SKM-1 treated with dmso at 0.1 percent for 144 hours (cell line): ENCODE data around the gene CADM1.

Source experiments
- DNase-seq: peaks from one replicate; lab custom pipeline; 2025; ENCODE audit not compliant: unreplicated experiment; lab: John Stamatoyannopoulos, UW

The CADM1 gene

GRCh38 chr11:115161876-115162275 is 342.3 kb downstream of the CADM1 start:
- DNase-seq: no peak

DNA sequence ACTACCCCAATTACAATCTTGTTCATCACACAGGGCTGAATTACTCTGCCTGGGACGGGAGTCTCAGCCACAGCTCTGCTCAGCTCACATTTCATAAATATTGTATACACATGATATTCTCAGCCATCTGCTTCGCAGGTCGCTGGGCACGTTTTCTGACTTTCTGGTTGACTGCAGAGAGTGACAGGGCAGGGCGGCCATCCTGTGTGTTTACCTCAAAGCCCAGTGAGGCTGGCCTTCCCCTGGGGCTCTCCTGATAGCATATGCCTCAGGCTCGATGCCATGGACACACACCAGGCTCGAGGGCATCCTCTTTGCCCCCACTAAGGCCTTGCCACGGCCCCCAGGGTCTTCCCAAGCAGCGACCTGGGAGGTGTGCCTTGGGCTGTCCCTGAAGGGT is 345.0 kb downstream of the CADM1 start:
- no peak for DNase-seq

DNA sequence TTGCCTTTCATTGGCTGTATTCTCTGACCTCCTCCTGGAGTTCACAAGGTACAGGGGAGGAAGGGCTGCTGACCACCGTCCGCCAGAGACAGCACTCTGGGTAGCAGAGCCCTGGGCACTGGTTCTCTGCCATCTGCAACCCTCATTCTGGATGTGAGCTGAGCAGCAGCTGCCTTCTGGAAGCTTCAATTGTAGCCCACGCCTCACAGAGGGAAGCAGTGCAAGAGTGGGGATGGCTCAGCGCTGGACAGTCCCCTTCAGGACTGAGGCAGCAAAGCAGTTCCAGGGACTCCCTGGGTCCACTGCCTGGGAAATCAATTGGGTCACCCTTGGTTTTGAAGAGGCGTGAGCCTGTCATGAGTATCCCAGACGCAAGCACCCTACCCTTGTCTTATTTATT is 346.2 kb downstream of the CADM1 start:
- no peak for DNase-seq

DNA sequence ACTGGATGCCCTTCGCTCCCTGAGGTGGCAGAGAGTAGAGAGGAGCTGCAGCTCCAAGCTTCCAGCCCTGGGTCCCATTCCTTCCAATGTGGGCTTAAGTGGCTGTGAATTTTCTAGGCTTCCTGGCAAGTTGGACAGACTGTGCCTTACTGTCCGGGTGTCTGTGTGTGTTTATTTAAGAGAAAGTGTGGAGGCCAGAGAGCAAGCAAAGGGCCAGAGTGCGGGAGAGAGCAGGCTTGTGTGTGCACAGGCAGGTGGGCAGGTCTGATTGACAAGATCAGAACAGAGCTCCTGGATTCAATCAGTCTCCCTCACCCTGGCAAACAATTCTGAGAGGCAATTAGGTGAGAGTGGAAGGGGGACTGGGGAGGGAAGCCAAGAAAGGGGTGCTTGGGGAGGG is 347.0 kb downstream of the CADM1 start:
- no peak for DNase-seq

- no peak for DNase-seq
Measured at GRCh38 chr11:115155978-115156377, 348.2 kb downstream of the CADM1 start.

- no peak for DNase-seq
Measured at GRCh38 chr11:115155320-115155719, 348.9 kb downstream of the CADM1 start.

DNA sequence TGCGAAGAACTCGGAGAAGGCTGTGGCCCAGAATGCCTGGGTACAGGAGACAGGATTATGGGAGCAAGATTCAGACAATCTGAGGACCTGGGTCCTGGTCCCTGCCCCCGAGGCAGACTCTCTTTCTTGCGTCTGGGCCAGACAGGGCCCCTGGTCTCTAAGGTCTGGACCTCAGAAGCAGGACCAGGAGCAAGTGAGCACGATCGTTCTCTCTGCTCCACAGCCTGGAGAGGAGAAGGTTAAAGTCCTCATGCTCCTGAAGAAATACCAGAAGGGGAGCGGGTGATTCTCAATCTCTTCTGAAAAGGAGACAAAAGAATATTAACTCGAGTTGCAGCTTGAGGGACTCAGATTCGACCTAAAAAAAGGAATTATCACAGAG is 349.9 kb downstream of the CADM1 start:
- DNase-seq: no peak

GRCh38 chr11:115153731-115154354 is 350.4 kb downstream of the CADM1 start:
- DNase-seq: no peak

- peak; percentile 60 for DNase-seq
Measured at GRCh38 chr11:115153135-115153534, 351.1 kb downstream of the CADM1 start.

- DNase-seq: no peak
Measured at GRCh38 chr11:115151010-115151409, 353.2 kb downstream of the CADM1 start.

DNA sequence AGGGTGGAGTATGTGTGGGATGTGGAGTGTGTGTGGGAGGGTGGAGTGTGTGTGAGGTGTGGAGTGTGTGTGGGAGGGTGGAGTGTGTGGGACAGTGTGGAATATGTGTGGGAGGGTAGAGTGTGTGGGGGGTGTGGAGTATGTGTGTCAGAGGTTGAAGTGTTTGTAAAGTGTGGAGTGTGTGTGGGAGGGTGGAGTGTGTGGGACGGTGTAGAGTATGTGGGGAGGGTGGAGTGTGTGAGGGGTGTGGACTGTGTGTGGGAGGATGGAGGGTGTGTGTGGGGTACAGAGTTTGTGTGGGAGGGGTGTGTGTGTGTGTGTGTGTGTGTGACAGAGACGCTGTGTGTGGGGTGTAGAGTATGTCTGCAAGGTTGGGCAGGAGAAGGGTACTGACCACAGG is 355.5 kb downstream of the CADM1 start:
- no peak for DNase-seq

DNA sequence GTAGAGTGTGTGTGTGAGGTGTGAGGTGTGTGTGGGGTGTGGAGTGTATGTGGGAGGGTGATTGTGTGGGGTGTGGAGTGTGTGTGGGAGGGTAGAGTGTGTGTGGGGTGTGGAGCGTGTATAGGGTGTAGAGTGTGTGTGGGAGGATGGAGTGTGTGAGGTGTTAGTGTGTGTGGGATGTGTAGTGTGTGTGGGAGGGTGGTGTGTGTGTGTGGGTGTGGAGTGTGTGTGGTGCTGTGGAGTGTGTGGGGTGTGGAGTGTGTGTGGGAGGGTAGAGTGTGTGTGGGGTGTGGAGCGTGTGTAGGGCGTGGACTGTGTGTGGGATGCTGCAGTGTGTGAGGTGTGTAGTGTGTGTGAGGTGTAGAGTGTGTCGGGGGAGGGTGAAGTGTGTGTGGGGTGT is 356.1 kb downstream of the CADM1 start:
- no peak for DNase-seq

DNA sequence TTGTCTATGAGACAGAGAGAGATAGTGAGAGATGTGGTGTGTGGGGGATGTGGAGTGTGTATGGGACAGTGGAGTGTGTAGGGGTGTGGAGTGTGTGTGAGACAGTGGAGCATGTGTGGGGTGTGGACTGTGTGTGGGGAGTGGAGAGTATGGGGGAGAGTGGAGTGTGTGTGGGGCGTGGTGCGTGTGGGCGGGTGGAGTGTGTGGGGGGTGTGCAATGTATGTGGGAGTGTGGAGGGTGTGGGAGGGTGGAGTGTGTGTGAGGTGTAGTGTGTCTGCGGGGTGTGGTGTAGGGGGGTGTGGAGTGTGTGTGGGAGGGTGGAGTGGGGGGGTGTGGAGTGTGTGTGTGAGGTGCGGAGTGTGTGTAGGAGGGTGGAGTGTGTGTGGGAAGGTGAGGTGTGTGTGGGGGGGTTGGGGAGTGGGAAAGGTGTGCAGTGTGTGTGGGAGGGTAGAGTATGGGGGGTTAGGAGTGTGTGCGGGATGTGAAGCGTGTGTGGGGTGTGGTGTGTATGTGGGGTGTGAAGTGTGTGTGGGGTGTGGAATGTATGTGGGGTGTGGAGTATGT is 356.9 kb downstream of the CADM1 start:
- DNase-seq: no peak

DNA sequence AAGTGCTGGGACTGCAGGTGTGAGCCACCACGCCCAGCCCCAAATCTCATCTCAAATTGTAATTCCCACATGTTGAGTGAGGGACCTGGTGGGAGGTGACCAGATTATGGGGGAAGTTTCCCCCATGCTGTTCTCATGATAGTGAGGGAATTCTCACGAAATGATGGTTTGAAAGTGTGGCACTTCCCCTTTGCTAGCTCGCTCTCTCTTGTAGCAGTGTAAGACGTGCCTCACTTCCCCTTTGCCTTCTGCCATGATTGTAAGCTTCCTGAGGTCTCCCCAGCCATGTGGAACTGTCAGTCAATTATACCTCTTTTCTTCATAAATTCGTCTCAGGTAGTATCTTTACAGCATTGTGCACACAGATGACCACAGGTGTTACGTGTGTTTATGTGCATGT is 357.8 kb downstream of the CADM1 start:
- DNase-seq: peak; percentile 48

GRCh38 chr11:115145324-115145723 is 358.9 kb downstream of the CADM1 start:
- no peak for DNase-seq

GRCh38 chr11:115144914-115145313 is 359.3 kb downstream of the CADM1 start:
- DNase-seq: no peak

DNA sequence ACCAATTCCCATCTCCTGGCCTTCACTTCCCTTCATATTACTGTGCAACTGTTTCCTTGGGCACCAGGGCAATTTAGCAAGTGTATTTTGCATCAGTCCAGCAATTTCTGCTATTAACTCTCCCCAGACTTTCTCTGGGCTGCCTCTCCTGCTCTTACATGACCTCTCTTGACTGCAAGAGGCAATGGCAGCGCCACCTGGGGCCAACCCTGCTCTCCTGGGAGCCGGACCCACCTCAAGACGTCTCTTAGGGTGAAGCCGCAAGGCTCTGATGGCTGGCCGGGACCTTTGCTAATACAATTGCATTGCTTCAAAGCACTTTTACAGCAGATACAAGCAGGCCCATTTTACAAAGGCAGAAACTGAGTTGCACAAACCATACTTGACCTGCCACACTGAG is 360.2 kb downstream of the CADM1 start:
- no peak for DNase-seq

DNA sequence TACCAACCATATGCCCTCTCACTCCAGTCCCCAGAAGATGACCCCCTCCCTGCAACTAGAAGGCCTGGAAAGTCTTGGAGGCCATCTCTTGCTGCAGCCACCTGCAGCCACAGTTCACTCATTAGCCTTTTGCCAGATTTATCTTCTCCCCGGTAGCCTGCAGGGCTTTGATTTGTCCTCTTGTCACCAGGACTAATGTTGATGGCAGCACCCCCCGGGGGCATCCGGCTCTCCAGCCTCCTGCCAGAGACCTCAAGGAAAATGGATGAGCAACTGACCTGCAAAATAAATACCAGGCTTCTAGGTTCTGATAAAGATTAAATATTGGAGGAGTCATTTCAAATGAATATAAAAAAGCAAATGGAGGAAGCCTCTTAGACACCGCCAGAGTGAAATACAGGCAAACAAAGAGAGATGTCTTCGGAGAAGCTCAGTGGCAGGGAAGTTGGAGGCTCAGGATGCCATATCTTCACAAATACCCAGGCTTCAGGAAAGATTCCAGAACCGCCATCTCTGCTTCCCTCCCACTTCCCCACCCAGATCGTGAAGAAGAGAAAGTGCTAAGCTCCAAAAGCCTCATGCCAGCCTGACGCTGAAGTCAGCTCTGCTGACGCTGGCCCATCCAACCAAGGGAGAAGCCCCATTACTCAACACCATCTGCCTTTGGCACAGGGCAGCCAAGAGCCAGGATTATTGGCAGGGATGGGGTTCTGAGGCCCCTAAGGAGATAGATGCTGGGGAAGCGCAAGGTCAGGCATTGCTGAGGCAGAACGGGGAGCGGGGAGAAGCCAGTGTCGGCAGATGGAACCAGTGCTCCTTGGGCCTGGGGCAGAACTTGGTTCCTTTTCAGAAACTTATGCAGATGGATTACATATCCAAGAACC is 362.7 kb downstream of the CADM1 start:
- no peak for DNase-seq

GRCh38 chr11:115135936-115136335 is 368.3 kb downstream of the CADM1 start:
- no peak for DNase-seq

GRCh38 chr11:115134926-115135325 is 369.3 kb downstream of the CADM1 start:
- DNase-seq: no peak

GRCh38 chr11:115133475-115134209 is 370.6 kb downstream of the CADM1 start:
- no peak for DNase-seq
